T-helper 2 cell treated with Interferon-gamma antibody and Interleukin-4, amounts not matched to agents 100 ng/mL and 5 ng/mL, for 36 hours (primary cell): ENCODE data around the gene LCN1. TPM values are rescaled to one million over a fixed set of nuclear protein-coding genes. Genes with fewer than 3 reads are reported as not detected.

ENCODE experiments used
- intact Hi-C: fragments of 100-400 bp; cut with micrococcal nuclease; formaldehyde crosslinking; loops from one replicate; pipeline ENCODE4 v1.15.1; 2023
- total RNA-seq: library from RNA; stranded (reverse); gene quantifications from 2 replicates; pipeline ENCODE4 v1.2.3, GENCODE V29; 2022

The LCN1 gene
- not detected in 2 replicates for total RNA-seq

DNA sequence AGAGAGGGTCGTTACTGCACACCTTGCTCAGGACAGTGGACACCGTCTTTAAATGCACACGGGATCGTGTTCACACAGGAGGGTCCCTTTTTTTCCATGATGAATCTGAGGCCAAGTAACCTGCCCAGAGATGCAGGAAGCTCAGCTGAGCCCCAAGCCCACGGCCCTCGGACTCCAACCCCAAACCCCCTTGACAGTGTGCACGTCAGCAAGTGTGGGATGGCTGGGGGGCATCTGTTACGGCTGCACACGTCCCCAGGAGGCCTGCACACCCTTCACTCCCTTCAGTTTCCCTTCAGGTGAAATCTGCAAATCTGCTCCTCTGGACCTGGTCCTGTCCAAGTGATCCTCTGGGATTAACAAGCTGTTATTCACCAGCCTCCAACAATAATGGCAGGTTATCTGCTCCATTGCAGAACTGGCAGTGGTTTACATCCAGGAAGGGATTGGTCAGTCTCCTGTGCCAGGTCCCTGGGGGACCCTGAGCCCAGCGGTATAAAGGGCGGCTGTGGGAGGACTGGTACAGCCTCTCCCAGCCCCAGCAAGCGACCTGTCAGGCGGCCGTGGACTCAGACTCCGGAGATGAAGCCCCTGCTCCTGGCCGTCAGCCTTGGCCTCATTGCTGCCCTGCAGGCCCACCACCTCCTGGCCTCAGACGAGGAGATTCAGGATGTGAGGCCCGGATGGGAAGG, at the start of gene LCN1:
TSS of gene LCN1 (plus strand) at position 525 of the 692 bp plus-strand sequence. CDS start at position 583, 58 bp downstream.
- intact Hi-C loops = no loop called here

DNA sequence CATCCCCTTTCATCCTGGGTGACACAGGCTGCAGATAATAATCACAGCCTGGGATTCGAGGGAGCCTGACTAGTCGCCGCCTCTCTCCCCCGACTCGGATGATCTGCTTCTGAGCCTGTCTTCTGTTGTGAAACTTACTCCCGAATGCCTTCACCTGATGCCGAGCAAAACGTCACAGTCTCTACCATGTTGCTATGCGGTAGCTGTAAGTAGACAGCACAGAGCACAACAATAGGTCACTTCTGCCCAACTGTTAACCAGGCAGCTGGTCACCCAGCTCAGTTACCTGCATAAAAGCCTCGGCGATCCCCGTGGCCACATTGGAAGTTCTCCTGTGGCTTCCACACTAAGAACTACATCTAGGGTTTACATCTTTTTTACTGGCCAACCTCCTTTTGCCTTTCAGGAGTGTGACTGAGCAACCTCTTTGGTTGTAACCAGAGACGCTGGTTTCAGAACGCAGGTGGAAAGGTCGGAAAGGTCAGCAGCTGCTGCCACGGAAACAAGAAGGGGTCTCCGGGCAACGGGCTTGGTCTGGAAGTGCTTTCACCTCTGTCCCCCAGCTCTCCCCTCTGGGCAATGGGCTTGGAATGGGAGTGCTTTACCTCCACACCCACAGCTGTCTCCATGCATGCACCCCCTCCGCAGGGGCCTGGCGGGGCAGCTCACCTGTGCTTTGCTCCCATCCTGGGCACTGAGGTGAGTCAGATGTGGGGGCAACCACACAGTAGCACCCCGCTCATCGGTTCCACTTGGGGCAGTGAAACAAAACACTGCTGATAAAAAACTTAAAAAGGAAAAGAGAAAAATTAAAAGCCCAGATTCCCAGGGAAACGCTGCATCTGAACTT, 49.2 kb upstream of the LCN1 start:
- intact Hi-C loops = no loop called here

- intact Hi-C loops = no loop called here
These were observed 47.2 kb upstream of the LCN1 start for GRCh38 chr9:135473972-135474543.

DNA sequence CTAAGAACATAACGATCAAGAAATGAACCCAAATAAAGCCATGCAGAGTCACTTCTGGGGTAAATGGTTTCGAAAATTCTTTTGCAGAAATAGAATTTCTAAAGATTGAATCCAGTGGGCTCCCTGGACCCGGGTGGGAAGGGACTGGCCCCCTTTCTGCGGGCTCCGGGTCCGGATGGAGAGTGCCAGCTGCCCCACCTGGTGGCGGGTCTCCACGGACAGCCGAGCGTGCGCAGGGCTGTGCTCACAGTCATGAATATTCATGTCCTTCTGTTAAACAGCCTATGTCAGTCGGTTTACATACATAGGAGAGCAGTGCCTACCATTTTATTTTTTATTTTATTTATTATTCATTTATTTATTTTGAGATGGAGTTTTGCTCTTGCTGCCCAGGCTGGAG, 46.3 kb upstream of the LCN1 start:
- intact Hi-C loops = no loop called here

GRCh38 chr9:135476561-135477355, 44.5 kb upstream of the LCN1 start:
- intact Hi-C loops = no loop called here

DNA sequence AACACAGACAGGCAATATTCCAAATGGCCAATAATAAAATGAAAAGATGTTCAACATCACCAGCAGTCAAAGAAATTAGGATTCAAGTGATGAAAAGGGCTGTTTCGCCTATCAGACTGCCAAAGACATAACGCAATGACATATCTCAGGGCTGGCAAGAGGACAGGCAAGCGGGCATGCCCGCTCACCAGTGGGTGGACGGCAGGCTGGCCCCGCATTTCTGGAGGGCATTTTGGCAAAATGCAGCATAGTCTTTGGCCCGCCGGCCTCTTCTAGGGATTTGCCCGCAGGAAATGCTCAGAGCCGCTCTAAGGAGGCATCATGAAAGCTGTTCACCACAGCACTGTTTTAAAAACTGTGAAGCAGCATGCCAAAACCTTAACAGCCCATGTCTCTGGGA, 43.0 kb upstream of the LCN1 start:
- intact Hi-C loops = no loop called here

DNA sequence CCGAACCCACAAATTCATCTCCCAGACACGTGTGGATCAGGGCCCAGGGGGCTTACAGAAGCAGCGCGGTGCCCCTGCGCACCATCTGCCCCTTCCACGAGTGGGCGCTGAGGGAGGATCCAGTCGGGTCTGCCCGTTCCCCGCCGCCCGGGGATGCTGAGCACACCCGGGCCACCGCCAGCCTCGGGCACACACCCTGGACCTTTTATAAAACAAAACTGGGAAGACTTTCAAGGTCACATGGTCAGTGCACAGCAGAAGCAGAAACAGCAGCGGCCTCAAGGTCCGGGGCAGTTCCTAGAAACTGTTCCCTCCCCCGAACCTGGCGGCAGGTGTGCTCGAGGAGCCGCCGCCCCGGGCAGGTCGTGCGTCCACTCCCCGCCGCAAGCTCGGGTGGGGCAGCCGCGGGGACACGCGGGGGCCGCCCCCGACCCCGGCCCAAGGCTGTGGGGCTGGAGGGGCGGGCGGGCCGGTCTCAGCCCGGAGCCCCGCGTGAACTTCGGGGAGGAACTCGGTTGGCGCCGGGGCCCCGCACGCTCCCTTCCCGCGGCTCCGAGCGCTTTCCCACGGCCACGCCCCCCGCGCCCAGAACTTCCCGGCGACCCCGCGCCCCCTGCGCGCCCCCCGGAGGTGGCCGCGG, 42.3 kb upstream of the LCN1 start:
- intact Hi-C loops = no loop called here

GRCh38 chr9:135479469-135480052, 41.7 kb upstream of the LCN1 start, which contains the start of gene PPP1R26:
TSS of gene PPP1R26 (plus strand) at chr9:135479782. CDS start at chr9:135484511, 4,729 bp downstream.
- intact Hi-C loops = no loop called here

GRCh38 chr9:135480071-135480939, 40.9 kb upstream of the LCN1 start:
- intact Hi-C loops = no loop called here

GRCh38 chr9:135480940-135481310, 40.3 kb upstream of the LCN1 start:
- intact Hi-C loops = no loop called here

DNA sequence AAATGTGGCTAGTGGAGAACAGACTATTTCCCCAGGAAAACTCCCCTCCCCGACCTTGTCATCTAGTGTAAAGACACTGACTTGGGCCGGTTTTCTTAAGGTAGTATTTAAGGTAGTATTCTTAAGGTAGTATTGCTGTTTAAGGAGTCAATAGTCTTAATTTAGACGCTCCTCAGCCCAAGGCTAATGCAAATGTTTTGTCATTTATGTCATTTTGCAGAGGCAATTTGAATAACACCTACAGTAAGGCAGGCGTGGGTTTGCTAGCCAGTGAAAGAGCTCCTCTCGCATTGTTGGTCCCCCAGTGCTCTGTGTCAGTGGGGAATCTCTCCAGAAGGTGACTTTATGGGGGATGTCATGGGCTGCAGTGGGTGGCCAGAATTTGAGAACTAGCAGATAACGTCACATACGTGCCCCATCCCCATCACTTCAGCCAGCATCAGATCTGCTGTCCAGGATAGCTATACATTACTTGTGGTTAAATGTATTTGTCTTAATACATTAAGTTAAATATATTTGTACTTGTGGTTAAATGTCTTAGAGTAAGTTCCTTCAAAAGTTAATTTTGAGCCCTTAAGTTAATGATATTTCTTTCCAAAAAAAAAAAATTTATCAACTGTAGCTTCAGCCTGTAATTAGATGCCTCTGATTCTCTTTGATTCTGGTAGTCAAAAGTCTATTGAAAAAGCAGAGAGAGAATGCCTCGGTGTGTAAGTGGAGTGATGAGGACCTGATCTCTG, 39.1 kb upstream of the LCN1 start:
- intact Hi-C loops = no loop called here

DNA sequence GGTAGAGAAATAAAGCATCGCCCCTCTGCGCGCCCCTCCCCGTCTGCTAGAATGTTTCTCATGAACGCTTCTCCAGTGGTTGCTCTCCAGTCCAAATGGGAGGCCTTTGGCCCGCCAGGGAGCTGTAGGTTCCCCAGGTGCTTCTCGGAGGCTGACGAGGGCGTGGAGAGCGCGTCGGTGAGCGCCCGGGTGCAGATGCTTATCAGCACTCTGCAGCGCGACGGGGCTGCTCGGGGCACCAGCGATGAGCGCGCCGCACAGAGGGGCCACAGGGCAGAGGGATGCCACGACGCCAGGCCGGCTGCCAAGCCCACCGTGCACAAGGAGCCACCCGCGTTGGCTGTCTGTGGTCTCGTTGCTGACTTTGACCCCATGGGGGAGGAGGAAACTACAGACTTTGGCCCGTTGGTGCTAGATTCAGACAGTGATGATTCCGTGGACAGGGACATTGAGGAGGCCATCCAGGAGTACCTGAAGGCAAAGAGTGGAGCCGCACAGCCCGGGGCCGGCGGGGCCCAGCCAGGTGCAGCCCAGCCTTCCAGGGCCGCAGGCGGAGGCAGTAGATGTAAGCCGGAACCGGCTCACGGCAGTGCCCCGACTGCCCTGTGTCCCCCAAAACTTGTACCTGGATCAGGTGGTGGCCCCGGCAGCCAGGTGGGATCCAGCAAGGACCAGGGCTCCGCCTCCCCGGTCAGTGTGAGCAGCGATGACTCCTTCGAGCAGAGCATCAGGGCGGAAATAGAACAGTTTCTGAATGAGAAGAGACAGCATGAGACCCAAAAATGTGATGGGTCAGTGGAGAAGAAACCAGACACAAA, 36.6 kb upstream of the LCN1 start:
- intact Hi-C loops = no loop called here

DNA sequence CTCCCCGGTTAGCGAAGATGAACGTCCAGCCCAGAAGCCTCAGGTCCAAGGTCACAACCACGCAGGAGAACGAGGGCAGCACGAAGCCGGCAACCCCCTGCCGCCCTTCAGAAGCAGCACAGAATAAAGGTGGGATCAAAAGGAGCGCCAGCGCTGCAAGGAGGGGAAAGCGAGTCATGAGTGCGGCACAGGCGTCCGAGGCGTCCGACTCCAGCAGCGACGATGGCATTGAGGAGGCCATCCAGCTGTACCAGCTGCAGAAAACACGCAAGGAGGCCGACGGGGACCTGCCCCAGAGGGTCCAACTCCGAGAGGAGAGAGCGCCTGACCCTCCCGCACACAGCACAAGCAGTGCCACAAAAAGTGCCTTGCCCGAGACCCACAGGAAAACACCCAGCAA, 35.9 kb upstream of the LCN1 start:
- intact Hi-C loops = no loop called here

GRCh38 chr9:135485832-135486231, 35.4 kb upstream of the LCN1 start:
- intact Hi-C loops = no loop called here

DNA sequence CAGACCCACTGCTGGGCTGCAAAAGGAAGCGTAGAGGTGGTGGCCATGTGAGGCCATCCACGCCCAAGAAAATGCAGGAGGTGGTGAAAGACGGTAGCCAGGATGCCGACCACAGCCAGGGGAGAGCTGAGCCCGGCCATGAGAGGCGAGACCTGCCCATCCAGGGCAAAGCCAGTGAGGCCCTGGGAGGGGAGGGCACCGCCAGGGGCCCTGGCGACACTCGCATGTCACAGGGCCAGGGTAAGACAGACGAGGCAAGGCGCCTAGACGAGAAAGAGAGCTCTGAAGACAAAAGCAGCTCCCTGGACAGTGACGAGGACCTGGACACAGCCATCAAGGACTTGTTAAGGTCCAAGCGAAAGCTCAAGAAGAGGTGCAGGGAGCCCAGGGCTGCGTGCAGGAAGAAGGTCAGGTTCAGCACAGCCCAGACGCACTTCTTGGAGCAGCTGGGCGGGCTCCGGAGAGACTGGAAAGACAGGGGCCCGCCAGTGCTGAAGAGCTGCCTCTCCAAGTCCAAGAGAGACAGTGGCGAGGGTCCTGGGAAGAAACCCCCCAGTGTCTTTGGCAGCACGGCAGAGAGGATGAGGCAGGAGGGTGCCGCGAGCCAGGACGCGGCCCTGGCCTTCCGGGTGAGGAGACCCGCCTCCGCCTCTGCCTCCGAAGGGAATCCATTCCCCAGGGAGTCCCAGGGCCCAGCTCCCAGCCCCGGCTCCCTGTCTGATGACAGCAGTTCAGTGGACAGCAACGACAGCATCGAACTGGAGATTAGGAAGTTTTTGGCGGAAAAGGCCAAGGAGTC, 34.8 kb upstream of the LCN1 start:
- intact Hi-C loops = no loop called here

- intact Hi-C loops = no loop called here
These were observed 33.8 kb upstream of the LCN1 start for GRCh38 chr9:135487281-135488012.

DNA sequence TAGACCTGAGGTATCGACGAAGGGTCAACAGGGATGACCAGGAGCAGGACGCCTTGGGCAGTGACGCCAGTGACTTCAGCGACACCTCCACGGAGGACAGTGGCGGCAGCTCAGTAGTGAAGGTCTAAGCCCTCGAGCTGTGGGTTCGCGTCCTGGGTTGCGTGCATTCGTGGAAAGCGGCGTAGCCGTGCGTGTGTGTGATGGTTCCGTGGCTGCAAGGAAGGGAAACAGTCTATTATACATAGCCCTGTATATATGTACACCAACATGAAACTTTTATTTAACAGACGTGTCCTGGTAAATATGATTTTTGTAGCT, 33.3 kb upstream of the LCN1 start:
- intact Hi-C loops = no loop called here
